Adipocyte (in vitro differentiated cells): ENCODE results near the gene ELP4.
"Not testable (repeated sequence)": the region's sequence is repeated elsewhere in the genome, so short reads cannot be mapped to it uniquely, and the experiment has no call there.

Experiments used
- DNase-seq: peaks from one replicate; pipeline ENCODE4 v3.0.0-alpha.2; 2015; ENCODE audit warnings: low read depth
- H3K27me3 ChIP-seq: replicated peaks from 2 replicates; pipeline ENCODE4 v1.7.0; 2013; ENCODE audit warnings: mild to moderate bottlenecking, low read length, moderate library complexity; ENCODE audit not compliant: control insufficient read depth, insufficient read depth
- H3K36me3 ChIP-seq: 2 replicates; pipeline ENCODE4 v1.7.0; 2013; ENCODE audit warnings: low read length, mild to moderate bottlenecking, moderate library complexity; ENCODE audit not compliant: control insufficient read depth, insufficient read depth, severe bottlenecking
- H3K4me1 ChIP-seq: 2 replicates; pipeline ENCODE4 v1.7.0; 2013; ENCODE audit warnings: mild to moderate bottlenecking, low read length, moderate library complexity; ENCODE audit not compliant: control insufficient read depth, insufficient read depth
- H3K4me3 ChIP-seq: 2 replicates; pipeline ENCODE4 v1.7.0; 2013; ENCODE audit warnings: mild to moderate bottlenecking, low read length, moderate library complexity
- H3K9ac ChIP-seq: 2 replicates; pipeline ENCODE4 v1.7.0; 2013; ENCODE audit warnings: mild to moderate bottlenecking, low read length, moderate library complexity
- H3K9me3 ChIP-seq: 2 replicates; pipeline ENCODE4 v1.7.0; 2013; ENCODE audit warnings: mild to moderate bottlenecking, low read length, moderate library complexity; ENCODE audit not compliant: control insufficient read depth

ELP4 gene

GRCh38 chr11:31493235-31493634 lies 16.3 kb upstream of the ELP4 start:
- no peaks in the 10 kb centered on the region for H3K36me3 ChIP-seq
- no peak overlapping the region for H3K4me3 ChIP-seq
- peaks cover 11% of the 10 kb centered on the region for H3K4me1 ChIP-seq
- DNase-seq = no peak
- H3K27me3 ChIP-seq = no peaks in the 10 kb centered on the region
- H3K9me3 ChIP-seq = no peaks in the 10 kb centered on the region
- H3K9ac ChIP-seq = no peak overlapping the region

GRCh38 chr11:31493762-31494161 lies 15.8 kb upstream of the ELP4 start:
- H3K36me3 ChIP-seq, H3K4me3 ChIP-seq: not testable (repeated sequence)

GRCh38 chr11:31499576-31500178 lies 9.9 kb upstream of the ELP4 start:
- no peak for DNase-seq
- no peaks in the 10 kb centered on the region for H3K9me3 ChIP-seq
- H3K9ac ChIP-seq = no peak overlapping the region
- H3K4me1 ChIP-seq = no peaks in the 10 kb centered on the region
- no peaks in the 10 kb centered on the region for H3K27me3 ChIP-seq
- H3K4me3 ChIP-seq = no peak overlapping the region
- H3K36me3 ChIP-seq = no peaks in the 10 kb centered on the region

More at GRCh38 chr11:31493762-31494161, 15.8 kb upstream of the ELP4 start:
- H3K27me3 ChIP-seq, DNase-seq, H3K9me3 ChIP-seq, H3K9ac ChIP-seq: not testable (repeated sequence)
- peaks cover 11% of the 10 kb centered on the region for H3K4me1 ChIP-seq

GRCh38 chr11:31500560-31500959 lies 9.0 kb upstream of the ELP4 start:
- DNase-seq = no peak
- Histone ChIP-seq H3K9ac (no peak overlapping the region), H3K9me3 (no peaks in the 10 kb centered on the region), H3K36me3 (no peaks in the 10 kb centered on the region), H3K4me1 (no peaks in the 10 kb centered on the region), H3K4me3 (no peak overlapping the region), H3K27me3 (no peaks in the 10 kb centered on the region)

- peaks cover 12% of the 10 kb centered on the region for H3K4me1 ChIP-seq
- H3K9me3 ChIP-seq = no peaks in the 10 kb centered on the region
- peak overlapping the region; percentile 99 for H3K4me3 ChIP-seq
- no peaks in the 10 kb centered on the region for H3K36me3 ChIP-seq
- H3K27me3 ChIP-seq = no peaks in the 10 kb centered on the region
- H3K9ac ChIP-seq = peak overlapping the region; percentile 91
- DNase-seq = peak; percentile 33
Observed at GRCh38 chr11:31509051-31509428, 527 bp upstream of the ELP4 start.

GRCh38 chr11:31512117-31512516 lies 2.5 kb downstream of the ELP4 start:
- no peak overlapping the region for H3K9ac ChIP-seq
- DNase-seq = no peak
- H3K9me3 ChIP-seq = no peaks in the 10 kb centered on the region
- no peaks in the 10 kb centered on the region for H3K27me3 ChIP-seq
- H3K4me1 ChIP-seq = peaks cover 12% of the 10 kb centered on the region
- H3K36me3 ChIP-seq = no peaks in the 10 kb centered on the region
- no peak overlapping the region for H3K4me3 ChIP-seq

GRCh38 chr11:31521497-31522150 lies 12.1 kb downstream of the ELP4 start:
- Histone ChIP-seq H3K4me1 (no peaks in the 10 kb centered on the region), H3K27me3 (no peaks in the 10 kb centered on the region), H3K4me3 (no peak overlapping the region), H3K9me3 (no peaks in the 10 kb centered on the region), H3K36me3 (peaks cover 4% of the 10 kb centered on the region), H3K9ac (no peak overlapping the region)
- DNase-seq = no peak

- Histone ChIP-seq H3K9ac (no peak overlapping the region), H3K4me1 (no peaks in the 10 kb centered on the region), H3K27me3 (no peaks in the 10 kb centered on the region), H3K9me3 (no peaks in the 10 kb centered on the region), H3K4me3 (no peak overlapping the region), H3K36me3 (peaks cover 3% of the 10 kb centered on the region)
- DNase-seq = no peak
Observed at GRCh38 chr11:31529189-31529588, 19.6 kb downstream of the ELP4 start.

GRCh38 chr11:31529701-31530100 lies 20.1 kb downstream of the ELP4 start:
- H3K9ac ChIP-seq = no peak overlapping the region
- H3K9me3 ChIP-seq = no peaks in the 10 kb centered on the region
- H3K4me1 ChIP-seq = no peaks in the 10 kb centered on the region
- DNase-seq = no peak
- no peaks in the 10 kb centered on the region for H3K36me3 ChIP-seq
- H3K27me3 ChIP-seq = no peaks in the 10 kb centered on the region
- no peak overlapping the region for H3K4me3 ChIP-seq

- Histone ChIP-seq H3K4me1 (no peaks in the 10 kb centered on the region), H3K9me3 (no peaks in the 10 kb centered on the region), H3K9ac (no peak overlapping the region), H3K36me3 (no peaks in the 10 kb centered on the region), H3K4me3 (no peak overlapping the region), H3K27me3 (no peaks in the 10 kb centered on the region)
- no peak for DNase-seq
Observed at GRCh38 chr11:31531293-31531692, 21.7 kb downstream of the ELP4 start.

GRCh38 chr11:31535479-31535878 lies 25.9 kb downstream of the ELP4 start:
- H3K9me3 ChIP-seq = no peaks in the 10 kb centered on the region

GRCh38 chr11:31542862-31543261 lies 33.3 kb downstream of the ELP4 start:
- no peak overlapping the region for H3K4me3 ChIP-seq

More at GRCh38 chr11:31535479-31535878, 25.9 kb downstream of the ELP4 start:
- DNase-seq = no peak
- no peaks in the 10 kb centered on the region for H3K27me3 ChIP-seq
- H3K9ac ChIP-seq = no peak overlapping the region
- H3K4me1 ChIP-seq = no peaks in the 10 kb centered on the region
- H3K36me3 ChIP-seq = no peaks in the 10 kb centered on the region
- no peak overlapping the region for H3K4me3 ChIP-seq

More at GRCh38 chr11:31542862-31543261, 33.3 kb downstream of the ELP4 start:
- no peak for DNase-seq
- Histone ChIP-seq H3K27me3 (no peaks in the 10 kb centered on the region), H3K4me1 (no peaks in the 10 kb centered on the region), H3K9me3 (peaks cover 5% of the 10 kb centered on the region), H3K36me3 (peaks cover 15% of the 10 kb centered on the region), H3K9ac (no peak overlapping the region)
